ENCODE data around the gene NIBAN1. TPM values are rescaled to one million over a fixed set of nuclear protein-coding genes. Genes with fewer than 3 reads are reported as not detected.

The NIBAN1 gene
- total RNA-seq, 1 experiment from 2014 or later: 8.1 TPM

DNA sequence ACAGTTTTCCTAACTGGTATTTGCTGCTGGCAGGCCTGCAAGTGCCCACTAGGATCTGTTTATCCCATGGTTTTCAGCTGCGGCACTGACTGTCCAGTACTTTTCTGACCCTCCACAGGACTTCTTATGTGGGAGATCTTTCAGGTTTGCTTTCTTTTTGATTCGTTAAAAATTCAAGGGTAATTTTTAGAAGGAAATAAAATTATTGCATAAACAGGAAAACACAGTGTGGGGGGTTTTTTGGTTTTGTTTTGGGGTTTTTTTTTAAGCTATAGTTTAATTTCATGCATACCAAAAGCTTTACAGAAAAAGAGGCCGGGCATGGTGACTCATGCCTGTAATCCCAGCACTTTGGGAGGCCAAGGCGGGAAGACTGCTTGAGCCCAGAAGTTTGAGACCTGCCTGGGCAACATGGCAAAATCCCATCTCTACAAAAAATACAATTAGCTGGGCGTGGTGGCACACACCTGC lies 3.6 kb downstream of the NIBAN1 start:
- no peak overlapping the region for H3K4me3 Mint-ChIP-seq
- no peaks in the 10 kb centered on the region for H3K36me3 Mint-ChIP-seq
- peaks cover 42% of the 10 kb centered on the region for H3K27me3 Mint-ChIP-seq (ENCODE audit: low read depth)
- DNase-seq (ENCODE audit: low spot score) (no peak), ATAC-seq (no peak)
- no peak overlapping the region for H3K27ac Mint-ChIP-seq
- CTCF ChIA-PET: interaction anchor here (1.4 to 3.2 kb wide), 2 partner anchors 11 to 165 kb away, joined by 5 to 13 read pairs; no protein-coding TSS in a partner anchor
- H3K4me1 Mint-ChIP-seq: peaks cover 8% of the 10 kb centered on the region
- no peaks in the 10 kb centered on the region for H3K9me3 Mint-ChIP-seq
- TF ChIP-seq CDX4 (CRISPR knock-in tag; IDR thresholded peaks at IDR 0.05; ENCODE audit: borderline replicate concordance) (no peak), NR1H2 (CRISPR knock-in tag; IDR thresholded peaks at IDR 0.05) (no peak), ZNF423 (CRISPR knock-in tag; IDR thresholded peaks at IDR 0.05) (no peak), TCF7 (CRISPR knock-in tag; IDR thresholded peaks at IDR 0.05; ENCODE audit: low read depth) (no peak), JAZF1 (CRISPR knock-in tag; IDR thresholded peaks at IDR 0.05) (no peak), FOXK1 (CRISPR knock-in tag; IDR thresholded peaks at IDR 0.05) (no peak), FOXP4 (CRISPR knock-in tag; IDR thresholded peaks at IDR 0.05) (no peak), NR2C2 (CRISPR knock-in tag; IDR thresholded peaks at IDR 0.05) (no peak)
- TF ChIP-seq, protein P1, sequence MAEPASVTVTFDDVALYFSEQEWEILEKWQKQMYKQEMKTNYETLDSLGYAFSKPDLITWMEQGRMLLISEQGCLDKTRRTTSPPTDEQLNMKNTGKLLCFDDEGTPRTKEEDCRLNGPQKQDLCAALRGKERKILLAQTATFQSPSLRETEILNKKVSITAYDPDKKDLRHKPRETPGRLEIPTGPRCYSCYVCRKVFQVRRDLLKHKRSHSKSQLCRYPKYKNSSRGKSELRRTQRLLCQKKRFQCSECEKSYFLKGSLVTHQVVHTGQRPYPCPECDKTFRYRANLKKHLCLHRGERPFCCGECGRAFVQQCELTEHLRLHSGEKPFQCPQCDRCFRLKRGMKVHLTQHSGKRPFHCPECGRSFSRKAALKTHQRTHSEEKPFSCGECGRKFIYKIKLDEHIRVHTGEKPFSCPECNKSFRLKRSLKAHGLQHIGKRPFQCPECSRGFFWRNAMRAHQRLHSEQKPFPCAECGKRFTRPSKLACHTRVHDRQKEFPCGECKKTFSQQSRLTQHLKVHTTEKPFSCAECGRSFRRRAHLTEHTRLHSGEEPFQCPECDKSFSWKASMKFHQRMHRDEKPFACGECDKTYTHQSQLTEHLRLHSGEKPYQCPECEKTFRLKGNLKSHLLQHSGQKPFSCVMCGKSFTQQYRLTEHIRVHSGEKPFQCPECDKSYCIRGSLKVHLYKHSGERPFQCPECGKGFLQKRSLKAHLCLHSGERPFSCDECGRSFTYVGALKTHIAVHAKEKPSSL (CRISPR knock-in tag; conservative IDR thresholded peaks at IDR 0.05): no peak
- POLR2A ChIA-PET: no interaction called here

GRCh38 chr1:184966989-184967388 lies 7.3 kb downstream of the NIBAN1 start:
- CTCF ChIA-PET: no interaction called here
- DNase-seq (ENCODE audit: low spot score) (no peak), ATAC-seq (no peak)
- no peaks in the 10 kb centered on the region for H3K36me3 Mint-ChIP-seq
- H3K27me3 Mint-ChIP-seq (ENCODE audit: low read depth): peaks cover 8% of the 10 kb centered on the region
- H3K4me3 Mint-ChIP-seq: no peak overlapping the region
- H3K4me1 Mint-ChIP-seq: no peaks in the 10 kb centered on the region
- H3K9me3 Mint-ChIP-seq: no peaks in the 10 kb centered on the region
- no peak for TF ChIP-seq ZBTB21 (CRISPR knock-in tag; IDR thresholded peaks at IDR 0.05; ENCODE audit: borderline replicate concordance)
- no peak for TF ChIP-seq SP1 (CRISPR knock-in tag; conservative IDR thresholded peaks at IDR 0.05)
- POLR2A ChIA-PET: no interaction called here
- H3K27ac Mint-ChIP-seq: no peak overlapping the region

DNA sequence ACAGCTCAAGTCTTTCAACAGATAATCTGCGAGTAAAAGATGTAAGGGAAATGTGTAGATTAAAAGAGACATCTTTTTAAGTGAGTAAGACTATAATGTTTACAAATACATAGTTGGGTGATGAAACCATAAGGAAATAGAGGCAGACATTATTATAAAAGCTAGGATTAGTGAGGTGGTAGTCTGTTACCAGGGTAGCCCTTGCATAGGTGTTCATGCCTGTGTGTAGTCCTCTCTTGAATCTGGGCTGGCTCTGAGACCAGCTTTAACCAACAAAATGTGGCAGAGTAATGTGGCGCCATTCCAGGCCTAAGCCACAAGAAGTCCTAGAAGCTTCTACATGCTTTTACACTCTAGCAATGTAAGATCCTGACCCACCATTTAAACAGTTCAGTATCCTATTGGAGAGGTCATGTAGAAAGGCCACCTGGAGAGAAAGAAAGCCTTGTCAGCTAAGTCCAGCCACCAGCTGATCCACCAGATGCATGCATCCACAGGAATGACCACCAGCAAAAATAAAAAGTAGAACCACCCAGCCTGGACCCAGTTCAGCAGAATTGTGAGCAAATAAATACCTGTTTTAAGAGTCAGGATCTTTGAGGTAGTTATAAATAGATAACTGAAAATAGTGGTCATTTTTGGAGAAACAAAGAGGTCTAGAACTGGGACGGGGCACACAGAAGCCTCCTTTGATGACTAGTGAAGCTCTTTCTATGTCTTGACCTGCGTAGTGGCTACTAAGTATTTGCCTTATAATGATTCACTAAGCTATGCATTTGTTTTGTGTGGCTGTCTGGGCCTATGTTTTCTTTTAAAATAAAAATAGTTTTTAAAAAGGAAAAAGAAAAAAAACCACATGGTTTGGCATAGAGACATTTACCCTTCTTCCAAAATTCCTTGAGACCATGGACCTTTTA lies 8.1 kb downstream of the NIBAN1 start:
- POLR2A ChIA-PET: no interaction called here
- Mint-ChIP-seq H3K4me3 (no peak overlapping the region), H3K4me1 (no peaks in the 10 kb centered on the region), H3K27ac (no peak overlapping the region), H3K36me3 (no peaks in the 10 kb centered on the region), H3K9me3 (no peaks in the 10 kb centered on the region), H3K27me3 (ENCODE audit: low read depth) (peaks cover 1% of the 10 kb centered on the region; the same call in 1 of the 2 replicates)
- CTCF ChIA-PET: interaction anchor here (0.6 kb wide), 1 partner anchor 125 kb away, joined by 3 read pairs; no protein-coding TSS in a partner anchor
- ATAC-seq: no peak
- no peak for DNase-seq (ENCODE audit: low spot score)
- no peak for TF ChIP-seq SMAD4 (CRISPR knock-in tag; IDR thresholded peaks at IDR 0.05)
- TF ChIP-seq NFE2L1 (CRISPR knock-in tag; IDR thresholded peaks at IDR 0.05): no peak
- TF ChIP-seq NFATC4 (CRISPR knock-in tag; IDR thresholded peaks at IDR 0.05): no peak
- no peak for TF ChIP-seq RORB (CRISPR knock-in tag; IDR thresholded peaks at IDR 0.05)
- no peak for TF ChIP-seq HMGA2 (CRISPR knock-in tag; IDR thresholded peaks at IDR 0.05)
